Pancreas (tissue), 10 donors: ENCODE measurements around the gene MAPK6. TPM values are rescaled to one million over a fixed set of nuclear protein-coding genes. Genes with fewer than 3 reads are reported as not detected.
A peak's percentile ranks its signal among the peaks of the same experiment; 100 is the strongest.
"Not testable (repeated sequence)": the region's sequence is repeated elsewhere in the genome, so short reads cannot be mapped to it uniquely, and the experiment has no call there.

Source experiments
- ATAC-seq, 4 donors: fragments of 200-7000 bp; cut with Tn5 transposase; one replicate each; pipeline versions ENCODE4 v1.8.0 to v1.9.1; 2020; ENCODE audit warnings: mild to moderate bottlenecking in 4 of 4, moderate library complexity in 4 of 4
- DNase-seq, 6 donors: peaks; one replicate each; pipeline ENCODE4 v3.0.0-alpha.2; 2020
- FAIRE-seq: peaks from 2 replicates; lab custom pipeline; 2012; peaks lifted over from hg19 to GRCh38; lab: Jason Lieb, UNC
- H3K27ac ChIP-seq, 4 donors: fragments of 200-600 bp; sonication (generic); 1 replicate in 3 of 4; 2 replicates in 1 of 4; pipeline versions ENCODE4 v1.5.0 to v1.8.0; 2020
- H3K27me3 ChIP-seq, 4 donors: fragments of 200-600 bp; one replicate each; pipeline ENCODE4 v1.8.0; 2021
- H3K36me3 ChIP-seq, 3 donors: fragments of 200-600 bp; sonication (generic) in 1 of 3; one replicate each; pipeline versions ENCODE4 v1.5.0 to v1.8.0; 2020 to 2021
- H3K4me1 ChIP-seq, 3 donors: fragments of 200-600 bp; one replicate each; pipeline ENCODE4 v1.8.0; 2021
- H3K4me3 ChIP-seq, 4 donors: fragments of 200-600 bp; sonication (generic) in 2 of 4; one replicate each; pipeline versions ENCODE4 v1.5.0 to v1.8.0; 2020 to 2021
- H3K9me3 ChIP-seq, 4 donors: fragments of 200-600 bp; one replicate each; pipeline ENCODE4 v1.8.0; 2021
- CTCF ChIP-seq, 4 donors: fragments of 200-600 bp; sonication (generic) in 3 of 4; IDR thresholded peaks; one replicate each; pipeline versions ENCODE4 v1.5.0 to v1.8.0; 2021; ENCODE audit warnings: antibody characterized with exemption in 4 of 4
- WGBS, 2 donors: extraction: QIAGEN DNeasy Blood & Tissue Kit; methylation state at CpG; one replicate each; pipeline ENCODE4 v1.1.7; 2013; 5-methylcytosine and 5-hydroxymethylcytosine counted together
- intact Hi-C, 3 donors: fragments of 100-400 bp; cut with DNase I; formaldehyde crosslinking; loops; one replicate each; pipeline versions ENCODE4 v1.11.1 to v1.14.2; 2022
- polyA plus RNA-seq, 2 donors: library from polyadenylated mRNA; stranded (reverse); fragments of 200-250 nt; gene quantifications; one replicate each; pipeline ENCODE4 v1.2.3, GENCODE V29; 2013
- total RNA-seq, 6 donors: library from RNA; stranded (reverse); fragmentation: NEBNext Ultra II Directional in 4 of 6; extraction: Animal tissue kit (Norgen Biotek cat#: 25700) in 4 of 6; gene quantifications; one replicate each; pipeline versions ENCODE4 v1.2.1 to v1.2.4, GENCODE V29; 2021 to 2023
- donor health status: healthy with polysubstance abuse.
- donor health status: DM: no; HTN: no; CAD: no; lungs with moderate emphysema.
- donor health status: DM: no; HTN: no; CAD: no.
- donor health status: control.
- donor health status: control.
- donor health status: Bipolar disorder and iron deficiency.
- donor health status: DM: yes; HTN: yes; CAD: no.
- donor health status: DM: no; HTN: no; CAD: no.
- donor health status: DM: no; HTN: no; CAD: no.
- donor health status: DM: yes; HTN: yes; CAD: no.

The MAPK6 gene
- total and polyA plus RNA-seq, 8 donors = 3.0 to 13.9 (median 10.1) TPM

- DNase-seq (no peak), FAIRE-seq (no peak), ATAC-seq (no peak)
- Histone ChIP-seq H3K27me3 (no peaks in the 10 kb centered on the region), H3K27ac (no peak overlapping the region), H3K36me3 (peaks cover 0 to 24% (median 0%) of the 10 kb centered on the region in 3 donors), H3K4me3 (no peak overlapping the region), H3K9me3 (no peaks in the 10 kb centered on the region), H3K4me1 (no peaks in the 10 kb centered on the region)
- no peak for TF ChIP-seq CTCF (IDR thresholded peaks at IDR 0.05)
- intact Hi-C loops = no loop called here
- WGBS, 2 donors = 97% methylated on average over 1 of the region's 1 CpG
Measured at GRCh38 chr15:52050416-52050815, 31.4 kb downstream of the MAPK6 start.

GRCh38 chr15:52052066-52052935, 33.3 kb downstream of the MAPK6 start:
- WGBS, 2 donors = 94 to 97% methylated on average over 4 of the region's 4 CpGs

GRCh38 chr15:52054381-52054780, 35.4 kb downstream of the MAPK6 start:
- H3K9me3 ChIP-seq = no peaks in the 10 kb centered on the region
- H3K27ac ChIP-seq = no peak overlapping the region
- FAIRE-seq (no peak), ATAC-seq (no peak), DNase-seq (no peak)
- no peak overlapping the region for H3K4me3 ChIP-seq
- H3K27me3 ChIP-seq = no peaks in the 10 kb centered on the region
- 96 to 97% methylated on average over 4 of the region's 4 CpGs for WGBS, 2 donors
- no peaks in the 10 kb centered on the region for H3K4me1 ChIP-seq
- intact Hi-C loops = no loop called here
- TF ChIP-seq CTCF (IDR thresholded peaks at IDR 0.05) = no peak
- peaks cover 0 to 34% (median under 1%) of the 10 kb centered on the region in 3 donors for H3K36me3 ChIP-seq

More at GRCh38 chr15:52052066-52052935, 33.3 kb downstream of the MAPK6 start:
- Histone ChIP-seq H3K4me1 (no peaks in the 10 kb centered on the region), H3K9me3 (no peaks in the 10 kb centered on the region), H3K36me3 (peaks cover 0 to 24% (median 0%) of the 10 kb centered on the region in 3 donors), H3K27me3 (no peaks in the 10 kb centered on the region), H3K27ac (no peak overlapping the region), H3K4me3 (no peak overlapping the region)
- FAIRE-seq (no peak), DNase-seq (no peak), ATAC-seq (peak in 2 of 4 donors; percentile 29 to 44)
- intact Hi-C loops = no loop called here
- TF ChIP-seq CTCF (IDR thresholded peaks at IDR 0.05) = no peak

- H3K4me1 ChIP-seq, ATAC-seq, H3K27ac ChIP-seq, H3K4me3 ChIP-seq, H3K27me3 ChIP-seq, DNase-seq, intact Hi-C loops, H3K9me3 ChIP-seq, FAIRE-seq: not testable (repeated sequence)
- peaks cover 0 to 37% (median 5%) of the 10 kb centered on the region in 3 donors for H3K36me3 ChIP-seq
- 97 to 98% methylated on average over 7 of the region's 7 CpGs for WGBS, 2 donors
Measured at GRCh38 chr15:52054858-52055257, 35.8 kb downstream of the MAPK6 start.

GRCh38 chr15:52056001-52056400, 37.0 kb downstream of the MAPK6 start:
- FAIRE-seq = no peak
- H3K4me3 ChIP-seq = no peak overlapping the region
- no peaks in the 10 kb centered on the region for H3K4me1 ChIP-seq
- peaks cover 0 to 34% (median 7%) of the 10 kb centered on the region in 3 donors for H3K36me3 ChIP-seq
- H3K27ac ChIP-seq = no peak overlapping the region
- ATAC-seq = no peak
- DNase-seq = no peak
- intact Hi-C loops = no loop called here
- no peak for TF ChIP-seq CTCF (IDR thresholded peaks at IDR 0.05)
- 28 to 36% methylated on average over 1 of the region's 1 CpG for WGBS, 2 donors
- H3K9me3 ChIP-seq = no peaks in the 10 kb centered on the region
- no peaks in the 10 kb centered on the region for H3K27me3 ChIP-seq
